Peyer's patch (tissue), 4 donors: Measurements from ENCODE around the gene AFTPH. TPM values are rescaled to one million over a fixed set of nuclear protein-coding genes. Genes with fewer than 3 reads are reported as not detected.

Experiments
- DNase-seq, 3 donors: peaks; one replicate each; pipeline ENCODE4 v3.0.0-alpha.2; 2017 to 2019
- H3K27ac ChIP-seq, 4 donors: fragments of 200-600 bp; sonication (generic); one replicate each; pipeline ENCODE4 v1.5.1; 2016 to 2019
- H3K27me3 ChIP-seq, 2 donors: fragments of 200-600 bp; sonication (generic); one replicate each; pipeline ENCODE4 v1.5.1; 2019
- H3K36me3 ChIP-seq, 3 donors: fragments of 200-600 bp; sonication (generic); one replicate each; pipeline ENCODE4 v1.5.1; 2016 to 2019
- H3K4me1 ChIP-seq, 4 donors: fragments of 200-600 bp; sonication (generic); one replicate each; pipeline ENCODE4 v1.5.1; 2016 to 2019
- H3K4me3 ChIP-seq, 4 donors: fragments of 200-600 bp; sonication (generic); 1 replicate in 3 of 4; 2 replicates in 1 of 4; pipeline ENCODE4 v1.5.1; 2016 to 2019; ENCODE audit warnings: mild to moderate bottlenecking in 1 of 4
- H3K9me3 ChIP-seq, 4 donors: fragments of 200-600 bp; sonication (generic); one replicate each; pipeline ENCODE4 v1.5.1; 2016 to 2019; ENCODE audit warnings: mild to moderate bottlenecking in 1 of 4
- CTCF ChIP-seq, 6 experiments: fragments of 450-650 bp in 4 of 6; fragments of 200-600 bp in 2 of 6; sonication (generic) in 1 of 6; IDR thresholded peaks; one replicate each; pipeline ENCODE4 v1.5.1; 2017 to 2019; ENCODE audit warnings: antibody characterized with exemption in 6 of 6, mild to moderate bottlenecking in 3 of 6, moderate library complexity in 1 of 6
- POLR2A ChIP-seq, 2 donors: fragments of 450-650 bp; IDR thresholded peaks; one replicate each; pipeline ENCODE4 v1.5.1; 2017; ENCODE audit warnings: antibody characterized with exemption in 2 of 2, mild to moderate bottlenecking in 2 of 2, moderate library complexity in 2 of 2
- total RNA-seq, 4 donors: library from RNA; depleted of rRNA; stranded (reverse); fragments of >200 nt; gene quantifications; one replicate each; pipeline ENCODE4 v1.1.0, GENCODE V29; 2016

AFTPH gene
- total RNA-seq, 4 donors from 2014 or later, result 41.7 to 79.0 (median 69.3) TPM

GRCh38 chr2:64637000-64637635 is 113.0 kb downstream of the AFTPH start:
- Histone ChIP-seq H3K36me3 (peaks cover 0 to 34% (median 0%) of the 10 kb centered on the region in 3 donors), H3K27me3 (no peaks in the 10 kb centered on the region), H3K4me3 (no peak overlapping the region), H3K9me3 (no peaks in the 10 kb centered on the region), H3K4me1 (peaks cover 0 to 26% (median 18%) of the 10 kb centered on the region in 4 donors), H3K27ac (peak overlapping the region in 3 of 4 donors; percentile 37 to 86 (median 78))
- DNase-seq, result peak in 2 of 3 donors; percentile 79
- TF ChIP-seq POLR2A (IDR thresholded peaks at IDR 0.05), result no peak
- no peak for TF ChIP-seq CTCF (IDR thresholded peaks at IDR 0.05)

GRCh38 chr2:64637931-64638330 is 113.8 kb downstream of the AFTPH start:
- peak overlapping the region in 3 of 4 donors; percentile 37 to 86 (median 78) for H3K27ac ChIP-seq
- peaks cover 0 to 26% (median 19%) of the 10 kb centered on the region in 4 donors for H3K4me1 ChIP-seq
- H3K36me3 ChIP-seq, result peaks cover 0 to 34% (median 0%) of the 10 kb centered on the region in 3 donors
- H3K9me3 ChIP-seq, result no peaks in the 10 kb centered on the region
- DNase-seq, result no peak
- H3K4me3 ChIP-seq, result no peak overlapping the region
- no peaks in the 10 kb centered on the region for H3K27me3 ChIP-seq
- no peak for TF ChIP-seq POLR2A (IDR thresholded peaks at IDR 0.05)
- TF ChIP-seq CTCF (IDR thresholded peaks at IDR 0.05), result no peak

GRCh38 chr2:64638502-64639120 is 114.5 kb downstream of the AFTPH start:
- Histone ChIP-seq H3K27ac (peak overlapping the region in 2 of 4 donors; percentile 78 to 86), H3K27me3 (no peaks in the 10 kb centered on the region), H3K4me1 (peaks cover 0 to 31% (median 19%) of the 10 kb centered on the region in 4 donors), H3K36me3 (peaks cover 0 to 29% (median 0%) of the 10 kb centered on the region in 3 donors), H3K9me3 (no peaks in the 10 kb centered on the region), H3K4me3 (no peak overlapping the region)
- no peak for TF ChIP-seq POLR2A (IDR thresholded peaks at IDR 0.05)
- TF ChIP-seq CTCF (IDR thresholded peaks at IDR 0.05), result no peak
- DNase-seq, result no peak

- Histone ChIP-seq H3K36me3 (peaks cover 0 to 19% (median 0%) of the 10 kb centered on the region in 3 donors), H3K27me3 (no peaks in the 10 kb centered on the region), H3K27ac (peak overlapping the region in 1 of 4 donors; percentile 50), H3K9me3 (no peaks in the 10 kb centered on the region), H3K4me3 (no peak overlapping the region), H3K4me1 (peaks cover 0 to 37% (median 21%) of the 10 kb centered on the region in 4 donors)
- no peak for DNase-seq
- TF ChIP-seq POLR2A (IDR thresholded peaks at IDR 0.05) (no peak), CTCF (IDR thresholded peaks at IDR 0.05) (no peak)
These were observed 115.6 kb downstream of the AFTPH start for GRCh38 chr2:64639691-64640090.

GRCh38 chr2:64640153-64641044 is 116.3 kb downstream of the AFTPH start:
- no peak overlapping the region for H3K4me3 ChIP-seq
- peak overlapping the region in 1 of 4 donors; percentile 50 for H3K27ac ChIP-seq
- peaks cover 0 to 12% (median 0%) of the 10 kb centered on the region in 3 donors for H3K36me3 ChIP-seq
- no peak for TF ChIP-seq POLR2A (IDR thresholded peaks at IDR 0.05)
- no peak for TF ChIP-seq CTCF (IDR thresholded peaks at IDR 0.05)
- no peaks in the 10 kb centered on the region for H3K9me3 ChIP-seq
- H3K27me3 ChIP-seq, result no peaks in the 10 kb centered on the region
- H3K4me1 ChIP-seq, result peaks cover 0 to 37% (median 20%) of the 10 kb centered on the region in 4 donors
- DNase-seq, result no peak
